Hematopoietic multipotent progenitor cell (in vitro differentiated cells): ENCODE measurements around the gene USP31. TPM values are rescaled to one million over a fixed set of nuclear protein-coding genes. Genes with fewer than 3 reads are reported as not detected.

Experiments used
- DNase-seq, 3 donors: peaks; one replicate each; pipeline ENCODE4 v3.0.0-alpha.2; 2011 to 2015; ENCODE audit warnings: low read depth in 2 of 3, low spot score in 2 of 3
- total RNA-seq: library from RNA; depleted of rRNA; stranded (reverse); fragments of >200 nt; gene quantifications from one replicate; pipeline ENCODE4 v1.2.3, GENCODE V29; 2012

Gene USP31
- total RNA-seq, 1 donor: 1.6 TPM

GRCh38 chr16:23029733-23030420 is 119.4 kb downstream of the USP31 start:
- DNase-seq: no peak

- no peak for DNase-seq
Observed at GRCh38 chr16:23027386-23027785, 121.9 kb downstream of the USP31 start.

- DNase-seq: peak in 1 of 3 donors; percentile 17
Observed at GRCh38 chr16:23026784-23027362, 122.4 kb downstream of the USP31 start.

GRCh38 chr16:23025692-23026307 is 123.5 kb downstream of the USP31 start:
- no peak for DNase-seq

- no peak for DNase-seq
Observed at GRCh38 chr16:23024044-23024443, 125.2 kb downstream of the USP31 start.

GRCh38 chr16:23020084-23020483 is 129.2 kb downstream of the USP31 start:
- no peak for DNase-seq

- DNase-seq: no peak
Observed at GRCh38 chr16:23016368-23016767, 132.9 kb downstream of the USP31 start.

GRCh38 chr16:23015580-23015979 is 133.7 kb downstream of the USP31 start:
- no peak for DNase-seq

- no peak for DNase-seq
Observed at GRCh38 chr16:23014592-23014991, 134.7 kb downstream of the USP31 start.

Other genes starting within 250 kb of the USP31 start
- gene SCNN1G, start 33.3 kb upstream of the USP31 start, total RNA-seq: under 0.01 TPM
- gene SCNN1B, start 152.8 kb upstream of the USP31 start, total RNA-seq: not detected